Karpas-422 (cell line): ENCODE measurements around the gene CCNG1. TPM values are rescaled to one million over a fixed set of nuclear protein-coding genes. Genes with fewer than 3 reads are reported as not detected.
"Not testable (repeated sequence)": the region's sequence is repeated elsewhere in the genome, so short reads cannot be mapped to it uniquely, and the experiment has no call there.

Source experiments
- DNase-seq: peaks from one replicate; pipeline ENCODE4 v3.0.0-alpha.2; 2015
- H2AFZ ChIP-seq: fragments of 200-600 bp; sonication (generic); 2 replicates; pipeline ENCODE4 v1.6.1; 2014; ENCODE audit warnings: antibody characterized with exemption, low read length, mixed read lengths
- H3K27ac ChIP-seq: fragments of 200-600 bp; sonication (generic); 2 replicates; pipeline ENCODE4 v1.5.1; 2014; ENCODE audit warnings: mild to moderate bottlenecking, low read length, moderate library complexity
- H3K27me3 ChIP-seq: fragments of 200-600 bp; sonication (generic); 2 replicates; pipeline ENCODE4 v1.6.1; 2014; ENCODE audit warnings: low read length, mixed read lengths
- H3K36me3 ChIP-seq: fragments of 200-600 bp; sonication (generic); 2 replicates; pipeline ENCODE4 v1.6.1; 2014; ENCODE audit warnings: low read length, mixed read lengths; ENCODE audit not compliant: insufficient read depth
- H3K4me1 ChIP-seq: fragments of 200-600 bp; sonication (generic); 2 replicates; pipeline ENCODE4 v1.6.1; 2014; ENCODE audit warnings: mild to moderate bottlenecking, low read length, mixed read lengths
- H3K4me2 ChIP-seq: fragments of 200-600 bp; sonication (generic); 2 replicates; pipeline ENCODE4 v1.6.1; 2014; ENCODE audit warnings: low read length, low read depth, mild to moderate bottlenecking; ENCODE audit not compliant: poor library complexity, severe bottlenecking
- H3K4me3 ChIP-seq: fragments of 200-600 bp; sonication (generic); 2 replicates; pipeline ENCODE4 v1.5.1; 2014; ENCODE audit warnings: mild to moderate bottlenecking, antibody characterized with exemption, low read length, mixed read lengths
- H3K79me2 ChIP-seq: fragments of 200-600 bp; sonication (generic); 2 replicates; pipeline ENCODE4 v1.6.1; 2014; ENCODE audit warnings: mild to moderate bottlenecking, low read length, mixed read lengths
- H3K9ac ChIP-seq: fragments of 200-600 bp; sonication (generic); 2 replicates; pipeline ENCODE4 v1.6.0; 2014; ENCODE audit warnings: low read length
- H3K9me2 ChIP-seq: fragments of 200-600 bp; sonication (generic), shearing (Covaris generic); replicated peaks from 2 replicates; pipeline ENCODE4 v1.6.0; 2014; ENCODE audit warnings: mild to moderate bottlenecking, low read length, moderate library complexity; ENCODE audit not compliant: insufficient read depth
- H3K9me3 ChIP-seq: fragments of 300-700, 200-600 bp; sonication (generic); 2 replicates; pipeline ENCODE4 v1.6.1; 2014; ENCODE audit warnings: low read length, mixed read lengths
- H4K20me1 ChIP-seq: fragments of 200-600 bp; sonication (generic); 2 replicates; pipeline ENCODE4 v1.6.1; 2014; ENCODE audit warnings: mild to moderate bottlenecking, antibody characterized with exemption, low read length, low read depth; ENCODE audit not compliant: insufficient read depth
- total RNA-seq: library from RNA; depleted of rRNA; stranded (reverse); fragments of >200 nt; shearing (Covaris generic); gene quantifications from 2 replicates; pipeline ENCODE4 v1.2.3, GENCODE V29; 2014; ENCODE audit warnings: low replicate concordance

The CCNG1 gene
- total RNA-seq, 1 experiment from 2014 or later: 270 TPM

GRCh38 chr5:163447875-163448274 is 10.5 kb downstream of the CCNG1 start:
- H3K27me3 ChIP-seq: no peaks in the 10 kb centered on the region
- no peak overlapping the region for H3K9ac ChIP-seq

GRCh38 chr5:163448491-163448890 is 11.1 kb downstream of the CCNG1 start:
- H3K36me3 ChIP-seq: peaks cover 50% of the 10 kb centered on the region
- H3K9me2 ChIP-seq: no peaks in the 10 kb centered on the region

More at GRCh38 chr5:163447875-163448274, 10.5 kb downstream of the CCNG1 start:
- no peaks in the 10 kb centered on the region for H4K20me1 ChIP-seq
- H3K4me3 ChIP-seq: no peak overlapping the region
- H3K36me3 ChIP-seq: peaks cover 52% of the 10 kb centered on the region
- no peak overlapping the region for H3K27ac ChIP-seq
- no peaks in the 10 kb centered on the region for H3K9me3 ChIP-seq
- no peak for DNase-seq
- peaks cover 6% of the 10 kb centered on the region; the same call in 1 of the 2 replicates for H3K79me2 ChIP-seq
- no peak overlapping the region for H2AFZ ChIP-seq
- H3K9me2 ChIP-seq: no peaks in the 10 kb centered on the region
- peaks cover 4% of the 10 kb centered on the region for H3K4me1 ChIP-seq
- H3K4me2 ChIP-seq: no peak overlapping the region

GRCh38 chr5:163451489-163451888 is 14.1 kb downstream of the CCNG1 start:
- no peak overlapping the region for H3K27ac ChIP-seq
- H3K9ac ChIP-seq: no peak overlapping the region
- no peak overlapping the region for H3K4me2 ChIP-seq
- no peaks in the 10 kb centered on the region for H4K20me1 ChIP-seq
- peaks cover 20% of the 10 kb centered on the region for H3K4me1 ChIP-seq
- H3K79me2 ChIP-seq: peaks cover 24% of the 10 kb centered on the region
- no peaks in the 10 kb centered on the region for H3K9me3 ChIP-seq
- H3K27me3 ChIP-seq: no peaks in the 10 kb centered on the region
- H3K36me3 ChIP-seq: peaks cover 54% of the 10 kb centered on the region
- H3K4me3 ChIP-seq: no peak overlapping the region
- no peak overlapping the region for H2AFZ ChIP-seq
- no peak for DNase-seq
- no peaks in the 10 kb centered on the region for H3K9me2 ChIP-seq

More at GRCh38 chr5:163448491-163448890, 11.1 kb downstream of the CCNG1 start:
- H3K4me2 ChIP-seq: no peak overlapping the region
- H3K4me3 ChIP-seq: no peak overlapping the region
- peaks cover 6% of the 10 kb centered on the region; the same call in 1 of the 2 replicates for H3K79me2 ChIP-seq
- H4K20me1 ChIP-seq: no peaks in the 10 kb centered on the region
- no peak overlapping the region for H3K27ac ChIP-seq
- no peaks in the 10 kb centered on the region for H3K9me3 ChIP-seq
- no peak overlapping the region for H2AFZ ChIP-seq
- H3K9ac ChIP-seq: no peak overlapping the region
- DNase-seq: no peak
- H3K4me1 ChIP-seq: peaks cover 10% of the 10 kb centered on the region
- no peaks in the 10 kb centered on the region for H3K27me3 ChIP-seq

DNA sequence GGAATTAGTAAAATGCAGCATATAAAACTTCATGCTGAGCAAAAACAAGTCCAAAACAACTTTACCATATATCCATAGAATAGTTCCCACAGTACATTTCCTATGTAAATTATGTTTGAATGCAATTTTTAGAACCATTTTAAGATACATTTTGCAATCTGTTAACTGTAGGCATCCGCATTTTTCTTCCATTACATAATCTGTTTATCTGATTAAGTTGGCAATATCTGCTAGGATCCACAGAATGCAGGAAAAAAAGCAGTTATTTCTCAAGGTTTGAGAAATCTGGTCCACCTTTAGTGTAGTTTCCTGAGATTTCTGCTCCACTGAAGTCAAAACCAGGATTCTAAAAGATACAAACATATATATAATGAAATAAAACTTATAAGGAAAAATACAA is 16.3 kb downstream of the CCNG1 start:
- H3K79me2 ChIP-seq: peaks cover 39% of the 10 kb centered on the region
- peak overlapping the region; percentile 38 for H3K4me2 ChIP-seq
- peak overlapping the region; percentile 64 for H3K27ac ChIP-seq
- peaks cover 41% of the 10 kb centered on the region for H3K36me3 ChIP-seq
- no peaks in the 10 kb centered on the region for H3K9me3 ChIP-seq
- H3K4me3 ChIP-seq: no peak overlapping the region; the same call in 1 of the 2 replicates
- H3K9me2 ChIP-seq: no peaks in the 10 kb centered on the region
- no peaks in the 10 kb centered on the region for H4K20me1 ChIP-seq
- peaks cover 39% of the 10 kb centered on the region for H3K4me1 ChIP-seq
- H2AFZ ChIP-seq: no peak overlapping the region
- DNase-seq: no peak
- H3K9ac ChIP-seq: no peak overlapping the region
- no peaks in the 10 kb centered on the region for H3K27me3 ChIP-seq

DNA sequence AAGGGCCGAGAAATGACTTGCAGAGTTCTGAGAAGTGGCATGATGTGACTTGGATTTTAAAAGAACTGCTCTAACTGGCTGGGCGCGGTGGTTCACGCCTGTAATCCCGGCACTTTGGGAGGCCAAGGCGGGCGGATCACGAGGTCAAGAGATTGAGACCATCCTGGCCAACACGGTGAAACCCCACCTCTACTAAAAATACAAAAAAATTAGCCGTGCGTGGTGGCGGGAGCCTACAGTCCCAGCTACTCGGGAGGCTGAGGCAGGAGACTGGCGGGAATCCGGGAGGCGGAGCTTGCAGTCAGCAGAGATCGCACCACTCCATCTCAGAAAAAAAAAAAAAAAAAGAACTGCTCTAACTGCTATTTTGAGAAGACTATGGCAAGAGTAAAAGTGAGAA is 18.0 kb downstream of the CCNG1 start:
- not testable (repeated sequence) for H3K9ac ChIP-seq, H3K27me3 ChIP-seq, H2AFZ ChIP-seq, H3K4me2 ChIP-seq, H3K9me2 ChIP-seq, H3K9me3 ChIP-seq, H3K27ac ChIP-seq, H3K4me3 ChIP-seq, DNase-seq, H4K20me1 ChIP-seq
- H3K79me2 ChIP-seq: peaks cover 51% of the 10 kb centered on the region
- peaks cover 34% of the 10 kb centered on the region for H3K36me3 ChIP-seq
- peaks cover 40% of the 10 kb centered on the region for H3K4me1 ChIP-seq

GRCh38 chr5:163456029-163456589 is 18.7 kb downstream of the CCNG1 start:
- Histone ChIP-seq H3K4me2 (no peak overlapping the region), H4K20me1 (no peaks in the 10 kb centered on the region), H3K27me3 (no peaks in the 10 kb centered on the region), H3K9me2 (no peaks in the 10 kb centered on the region), H3K4me1 (peaks cover 40% of the 10 kb centered on the region), H3K27ac (no peak overlapping the region), H2AFZ (no peak overlapping the region), H3K4me3 (no peak overlapping the region), H3K9me3 (no peaks in the 10 kb centered on the region), H3K9ac (no peak overlapping the region), H3K79me2 (peaks cover 57% of the 10 kb centered on the region), H3K36me3 (peaks cover 34% of the 10 kb centered on the region)
- DNase-seq: no peak

GRCh38 chr5:163456840-163457239 is 19.4 kb downstream of the CCNG1 start:
- H3K36me3 ChIP-seq: peaks cover 33% of the 10 kb centered on the region
- no peaks in the 10 kb centered on the region for H3K9me2 ChIP-seq
- peaks cover 62% of the 10 kb centered on the region for H3K79me2 ChIP-seq
- no peak for DNase-seq
- no peak overlapping the region for H3K27ac ChIP-seq
- no peak overlapping the region for H2AFZ ChIP-seq
- no peaks in the 10 kb centered on the region for H3K9me3 ChIP-seq
- no peak overlapping the region for H3K4me2 ChIP-seq
- H3K4me1 ChIP-seq: peaks cover 42% of the 10 kb centered on the region
- no peak overlapping the region for H3K4me3 ChIP-seq
- no peaks in the 10 kb centered on the region for H3K27me3 ChIP-seq
- H4K20me1 ChIP-seq: no peaks in the 10 kb centered on the region
- no peak overlapping the region for H3K9ac ChIP-seq

DNA sequence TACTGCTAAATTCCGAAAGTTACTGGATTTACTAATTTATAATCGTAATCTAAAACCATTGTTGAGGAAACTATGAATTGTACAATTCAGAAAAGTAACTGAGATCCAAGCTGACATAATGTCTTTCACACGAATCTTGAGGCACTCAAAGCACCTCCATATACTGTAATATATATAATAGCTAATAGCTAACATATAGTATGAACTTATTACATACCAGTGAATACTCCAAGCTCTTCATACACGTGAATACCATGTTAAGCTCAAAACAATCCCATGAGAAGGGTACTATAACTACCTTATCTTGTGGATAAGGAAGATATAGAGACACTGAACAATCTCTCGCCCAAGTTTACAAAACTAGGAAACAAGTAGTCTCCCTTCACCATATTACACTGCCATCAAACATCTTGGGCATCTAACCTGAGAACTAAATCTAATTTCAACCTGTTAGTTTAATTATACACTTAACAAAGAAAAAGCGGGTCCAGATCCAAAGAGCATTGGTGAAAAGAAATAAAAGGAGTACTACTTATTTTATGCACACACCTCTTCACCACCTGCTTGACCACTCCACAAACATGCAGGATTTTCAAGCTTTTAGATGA is 21.5 kb downstream of the CCNG1 start:
- no peaks in the 10 kb centered on the region for H3K9me3 ChIP-seq
- H3K27ac ChIP-seq: peak overlapping the region; percentile 91
- peaks cover 34% of the 10 kb centered on the region for H3K36me3 ChIP-seq
- peak overlapping the region; percentile 88 for H3K9ac ChIP-seq
- H3K4me2 ChIP-seq: peak overlapping the region; percentile 96
- H3K9me2 ChIP-seq: no peaks in the 10 kb centered on the region
- H3K79me2 ChIP-seq: peaks cover 82% of the 10 kb centered on the region
- peak; percentile 58 for DNase-seq
- H2AFZ ChIP-seq: no peak overlapping the region
- H3K4me3 ChIP-seq: peak overlapping the region; percentile 89
- peaks cover 45% of the 10 kb centered on the region for H3K4me1 ChIP-seq
- H3K27me3 ChIP-seq: no peaks in the 10 kb centered on the region
- H4K20me1 ChIP-seq: no peaks in the 10 kb centered on the region
